HepG2 (cell line): ENCODE results near the gene STOML1. TPM values are rescaled to one million over a fixed set of nuclear protein-coding genes. Genes with fewer than 3 reads are reported as not detected.

Experiments used
- ATAC-seq: fragments of 200-7000 bp; cut with Tn5 transposase; 3 replicates; pipeline ENCODE4 v1.9.1; 2020; ENCODE audit warnings: mild to moderate bottlenecking, moderate library complexity
- BruUV-seq: library from RNA; stranded (reverse); fragments of 400-500 nt; replicated peaks from 2 replicates; lab custom pipeline; 2021; lab: Mats Ljungman, UMichigan
- CTCF ChIA-PET: fragments of 300-600 bp; formaldehyde crosslinking; extraction: SDS; loops from one replicate; lab custom pipeline; 2021; ENCODE audit warnings: low total read pairs, inconsistent platforms, low intra/inter-chr PET ratio; lab: Yijun Ruan, JAX
- POLR2A ChIA-PET: fragments of 350-600 bp; sonication (Branson Sonifier 250); formaldehyde crosslinking; loops from one replicate; lab custom pipeline; 2020; ENCODE audit warnings: antibody characterized with exemption, inconsistent platforms; lab: Yijun Ruan, JAX
- DNase-seq: peaks from one replicate; pipeline ENCODE4 v3.0.0-alpha.2; 2015; ENCODE audit warnings: low spot score
- FAIRE-seq: peaks from 3 replicates; lab custom pipeline; 2011; peaks lifted over from hg19 to GRCh38; lab: Jason Lieb, UNC
- H2AFZ ChIP-seq: one replicate; pipeline ENCODE4 v1.6.1; 2011; ENCODE audit warnings: low read length, inconsistent platforms
- H3K27ac ChIP-seq: fragments of 300-600 bp; 3 replicates; pipeline ENCODE4 v1.8.0; 2011; ENCODE audit warnings: mixed run types, mild to moderate bottlenecking, mixed read lengths, low read length, inconsistent platforms; ENCODE audit not compliant: insufficient read depth; ENCODE audit errors: extremely low read length
- H3K27me3 ChIP-seq, 2 experiments: fragments of 200-600 bp in 1 of 2; 2 replicates in 1 of 2; 3 replicates in 1 of 2; pipeline versions ENCODE4 v1.6.0 to v1.8.0; 2011; ENCODE audit warnings: low read length in 2 of 2, mild to moderate bottlenecking in 2 of 2, moderate library complexity in 2 of 2, inconsistent platforms in 1 of 2; ENCODE audit not compliant: insufficient read depth in 2 of 2, control insufficient read depth in 1 of 2
- H3K36me3 ChIP-seq, 2 experiments: fragments of 200-600 bp in 1 of 2; replicated peaks in 1 of 2; 2 replicates in 1 of 2; 3 replicates in 1 of 2; pipeline versions ENCODE4 v1.5.1 to v1.8.0; 2011; ENCODE audit warnings: low read length in 2 of 2, inconsistent platforms in 1 of 2; ENCODE audit not compliant: insufficient read depth in 2 of 2, control insufficient read depth in 1 of 2
- H3K4me1 ChIP-seq: 2 replicates; pipeline ENCODE4 v1.5.1; 2012; ENCODE audit warnings: low read length, inconsistent platforms; ENCODE audit not compliant: insufficient read depth
- H3K4me2 ChIP-seq: 2 replicates; pipeline ENCODE4 v1.6.0; 2011; ENCODE audit warnings: low read depth, low read length, inconsistent platforms
- H3K4me3 ChIP-seq, 3 experiments: fragments of 200-600 bp in 1 of 3; sonication (generic), shearing (Covaris generic) in 1 of 3; replicated peaks in 1 of 3; 2 replicates each; pipeline ENCODE4 v1.5.1; 2011 to 2016; ENCODE audit warnings: low read length in 3 of 3, inconsistent platforms in 2 of 3, low read depth in 2 of 3, mild to moderate bottlenecking in 2 of 3, control low read depth in 1 of 3, mixed read lengths in 1 of 3; ENCODE audit not compliant: insufficient read depth in 1 of 3
- H3K79me2 ChIP-seq: one replicate; pipeline ENCODE4 v1.6.1; 2011; ENCODE audit warnings: low read length, inconsistent platforms; ENCODE audit not compliant: insufficient read depth
- H3K9ac ChIP-seq: 2 replicates; pipeline ENCODE4 v1.6.0; 2011; ENCODE audit warnings: mild to moderate bottlenecking, low read depth, low read length, inconsistent platforms; ENCODE audit not compliant: insufficient read depth
- H3K9me3 ChIP-seq: 2 replicates; pipeline ENCODE4 v1.5.1; 2012; ENCODE audit warnings: mild to moderate bottlenecking, low read length
- H4K20me1 ChIP-seq: 2 replicates; pipeline ENCODE4 v1.6.0; 2011; ENCODE audit warnings: inconsistent platforms, mild to moderate bottlenecking, low read length, moderate library complexity; ENCODE audit not compliant: insufficient read depth
- FOXK1 ChIP-seq: sonication (generic); formaldehyde crosslinking; IDR thresholded peaks from 2 replicates; pipeline ENCODE4 v1.4.0; 2020; ENCODE audit warnings: low read depth, missing genetic modification reagents, borderline replicate concordance
- MIER3 ChIP-seq: IDR thresholded peaks from 2 replicates; pipeline ENCODE4 v1.6.1; 2016; ENCODE audit warnings: missing compliant biosample characterization, borderline replicate concordance
- PHF5A ChIP-seq: IDR thresholded peaks from one replicate; pipeline ENCODE4 v1.6.1; 2018; ENCODE audit warnings: low read depth, missing genetic modification reagents; ENCODE audit not compliant: unreplicated experiment
- PPARG ChIP-seq: conservative IDR thresholded peaks from 2 replicates; pipeline ENCODE4 v1.6.1; 2016; ENCODE audit warnings: missing biosample characterization, missing genetic modification reagents
- TEAD3 ChIP-seq: optimal IDR thresholded peaks from 2 replicates; pipeline ENCODE3; 2016; ENCODE audit warnings: borderline replicate concordance
- XBP1 ChIP-seq: sonication (generic); formaldehyde crosslinking; IDR thresholded peaks from 2 replicates; pipeline ENCODE4 v1.5.0; 2020; ENCODE audit warnings: missing genetic modification reagents
- ZC3H13 ChIP-seq: sonication (generic); formaldehyde crosslinking; IDR thresholded peaks from 2 replicates; pipeline ENCODE4 v1.8.1; 2023; ENCODE audit warnings: mild to moderate bottlenecking, missing genetic modification reagents, moderate library complexity
- ZKSCAN5 ChIP-seq: sonication (generic); formaldehyde crosslinking; IDR thresholded peaks from 2 replicates; pipeline ENCODE4 v1.5.1; 2020; ENCODE audit warnings: mild to moderate bottlenecking, missing genetic modification reagents
- ZNF354B ChIP-seq: sonication (generic); formaldehyde crosslinking; IDR thresholded peaks from 2 replicates; pipeline ENCODE4 v1.8.0; 2022; ENCODE audit warnings: mild to moderate bottlenecking, missing genetic modification reagents
- ZNF556 ChIP-seq: sonication (generic); formaldehyde crosslinking; IDR thresholded peaks from 2 replicates; pipeline ENCODE4 v1.4.0; 2020; ENCODE audit warnings: mild to moderate bottlenecking, missing genetic modification reagents, borderline replicate concordance
- ZNF570 ChIP-seq: sonication (generic); formaldehyde crosslinking; IDR thresholded peaks from 2 replicates; pipeline ENCODE4 v1.4.0; 2020; ENCODE audit warnings: mild to moderate bottlenecking, missing genetic modification reagents, borderline replicate concordance
- WGBS: methylation state at CpG from one replicate; pipeline ENCODE4 v1.1.6; 2017; ENCODE audit warnings: low lambda C conversion rate; 5-methylcytosine and 5-hydroxymethylcytosine counted together
- in situ Hi-C: cut with HindIII; loops from 2 replicates; pipeline ENCODE4 v1.10.0; 2017; ENCODE audit warnings: low pct_unique_long_range_greater_than_20kb; ENCODE audit not compliant: extremely low pct_ligation_motif_present
- intact Hi-C: fragments of 100-400 bp; cut with micrococcal nuclease; formaldehyde crosslinking; loops from one replicate; pipeline ENCODE4 v1.10.0; 2022; ENCODE audit not compliant: unreplicated experiment
- polyA plus RNA-seq, 8 experiments: library from polyadenylated mRNA; depleted of rRNA in 3 of 8; stranded (reverse) in 7 of 8; unstranded in 1 of 8; fragments of >200 nt; fragmentation: Illumina TruSeq in 4 of 8; extraction: Trizol in 4 of 8; gene quantifications; 2 replicates each; pipeline versions ENCODE4 v1.2.1 to v1.2.3, GENCODE V29; 2011 to 2016; ENCODE audit warnings: low read depth in 4 of 8, missing spikeins in 1 of 8, mixed read lengths in 1 of 8; ENCODE audit not compliant: insufficient read depth in 1 of 8
- total RNA-seq, 5 experiments: library from RNA; depleted of rRNA; stranded (reverse); fragments of >200 nt; fragmentation: Illumina TruSeq; extraction: Trizol; gene quantifications; 2 replicates each; pipeline ENCODE4 v1.2.3, GENCODE V29; 2016; ENCODE audit warnings: low read depth in 1 of 5
- TF ChIP-seq, protein P1 (sequence below), 2 experiments: sonication (generic) in 1 of 2; formaldehyde crosslinking in 1 of 2; IDR thresholded peaks; 2 replicates each; pipeline versions ENCODE4 v1.4.0 to v1.6.1; 2018 to 2020; ENCODE audit warnings: missing genetic modification reagents in 2 of 2, borderline replicate concordance in 1 of 2, low read depth in 1 of 2, mild to moderate bottlenecking in 1 of 2, missing biosample characterization in 1 of 2
- TF ChIP-seq, protein P2 (sequence below): sonication (generic); formaldehyde crosslinking; IDR thresholded peaks from 2 replicates; pipeline ENCODE4 v1.4.0; 2020; ENCODE audit warnings: missing genetic modification reagents
- TF ChIP-seq, protein P3 (sequence below): sonication (generic); formaldehyde crosslinking; IDR thresholded peaks from 2 replicates; pipeline ENCODE4 v1.5.1; 2020; ENCODE audit warnings: mild to moderate bottlenecking, missing genetic modification reagents, moderate library complexity

The STOML1 gene
- total and polyA plus RNA-seq, 2 of the 13 experiments (the other 11 are each of a cell fraction or from before 2014, with no cell fraction given), result 3.5 to 3.7 TPM

DNA sequence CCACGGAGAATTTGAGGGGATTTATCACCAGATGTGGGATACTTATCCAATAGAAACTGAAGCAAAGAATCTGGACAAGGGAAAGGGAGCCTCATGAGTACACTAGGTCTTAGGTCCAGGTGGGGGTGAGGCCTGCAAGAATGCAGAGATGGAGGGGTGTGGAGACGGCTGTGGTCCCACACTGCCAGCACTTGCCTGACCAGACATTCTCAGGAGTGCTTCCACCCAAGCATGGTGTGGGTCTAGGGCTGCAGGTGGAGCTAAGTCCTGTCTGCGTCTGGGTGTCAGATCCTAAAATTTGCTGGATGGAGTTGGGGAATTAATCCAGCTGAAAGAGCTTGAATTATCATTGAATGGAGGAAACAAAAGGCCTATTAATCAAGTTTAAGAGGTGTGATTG is 16.8 kb upstream of the STOML1 start (continued):
- TF ChIP-seq, protein P1, sequence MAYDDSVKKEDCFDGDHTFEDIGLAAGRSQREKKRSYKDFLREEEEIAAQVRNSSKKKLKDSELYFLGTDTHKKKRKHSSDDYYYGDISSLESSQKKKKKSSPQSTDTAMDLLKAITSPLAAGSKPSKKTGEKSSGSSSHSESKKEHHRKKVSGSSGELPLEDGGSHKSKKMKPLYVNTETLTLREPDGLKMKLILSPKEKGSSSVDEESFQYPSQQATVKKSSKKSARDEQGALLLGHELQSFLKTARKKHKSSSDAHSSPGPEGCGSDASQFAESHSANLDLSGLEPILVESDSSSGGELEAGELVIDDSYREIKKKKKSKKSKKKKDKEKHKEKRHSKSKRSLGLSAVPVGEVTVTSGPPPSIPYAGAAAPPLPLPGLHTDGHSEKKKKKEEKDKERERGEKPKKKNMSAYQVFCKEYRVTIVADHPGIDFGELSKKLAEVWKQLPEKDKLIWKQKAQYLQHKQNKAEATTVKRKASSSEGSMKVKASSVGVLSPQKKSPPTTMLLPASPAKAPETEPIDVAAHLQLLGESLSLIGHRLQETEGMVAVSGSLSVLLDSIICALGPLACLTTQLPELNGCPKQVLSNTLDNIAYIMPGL (CRISPR knock-in tag; IDR thresholded peaks at IDR 0.05; ENCODE audit: borderline replicate concordance in 1 of 2, low read depth in 1 of 2), result no peak
- TF ChIP-seq XBP1 (CRISPR knock-in tag), result no peak

DNA sequence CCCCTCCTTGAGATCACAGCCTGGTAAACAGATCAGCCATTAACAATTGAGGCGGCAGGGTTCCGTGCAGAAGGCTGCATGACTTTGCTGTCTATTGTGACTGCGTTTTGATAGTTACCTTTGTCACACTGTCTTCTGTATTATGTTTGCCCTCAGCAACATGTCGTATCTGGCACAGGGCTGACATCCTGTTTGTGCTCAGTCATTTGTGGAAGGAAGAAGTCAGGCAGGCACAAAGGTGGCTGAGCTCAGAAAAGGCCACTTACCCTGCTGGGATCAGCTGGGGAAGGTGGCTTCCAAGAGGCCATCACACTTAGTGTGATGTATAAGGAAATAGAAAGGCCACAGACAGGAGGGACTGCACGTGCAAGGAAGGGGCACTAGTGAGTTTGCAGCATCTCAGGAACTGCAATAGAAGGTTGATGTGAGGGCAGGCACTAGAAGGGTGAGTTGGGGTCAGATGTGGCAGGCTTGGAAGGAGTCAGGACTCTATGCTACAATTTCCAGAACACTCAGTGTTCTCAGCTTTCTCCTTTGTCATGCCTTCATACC is 15.8 kb upstream of the STOML1 start:
- no peaks in the 10 kb centered on the region for H3K79me2 ChIP-seq
- in situ Hi-C loops, result no loop called here
- no peaks in the 10 kb centered on the region for H3K9me3 ChIP-seq
- intact Hi-C loops, result no loop called here
- no peak overlapping the region for H3K4me2 ChIP-seq
- H4K20me1 ChIP-seq, result no peaks in the 10 kb centered on the region
- H3K27ac ChIP-seq, result no peak overlapping the region
- no peak overlapping the region for H3K9ac ChIP-seq
- H3K27me3 ChIP-seq, result no peaks in the 10 kb centered on the region
- H3K4me1 ChIP-seq, result peaks cover 16% of the 10 kb centered on the region
- DNase-seq (no peak), ATAC-seq (no peak), FAIRE-seq (no peak)
- no peak overlapping the region for H3K4me3 ChIP-seq
- ChIA-PET POLR2A (no interaction called here), CTCF (no interaction called here)
- H2AFZ ChIP-seq, result no peak overlapping the region
- WGBS, result 91% methylated on average over 5 of the region's 5 CpGs
- no TSS peak for BruUV-seq
- peaks cover 0 to 22% of the 10 kb centered on the region in 2 experiments; a peak in 2 of 5 replicates for H3K36me3 ChIP-seq
- TF ChIP-seq, protein P2, sequence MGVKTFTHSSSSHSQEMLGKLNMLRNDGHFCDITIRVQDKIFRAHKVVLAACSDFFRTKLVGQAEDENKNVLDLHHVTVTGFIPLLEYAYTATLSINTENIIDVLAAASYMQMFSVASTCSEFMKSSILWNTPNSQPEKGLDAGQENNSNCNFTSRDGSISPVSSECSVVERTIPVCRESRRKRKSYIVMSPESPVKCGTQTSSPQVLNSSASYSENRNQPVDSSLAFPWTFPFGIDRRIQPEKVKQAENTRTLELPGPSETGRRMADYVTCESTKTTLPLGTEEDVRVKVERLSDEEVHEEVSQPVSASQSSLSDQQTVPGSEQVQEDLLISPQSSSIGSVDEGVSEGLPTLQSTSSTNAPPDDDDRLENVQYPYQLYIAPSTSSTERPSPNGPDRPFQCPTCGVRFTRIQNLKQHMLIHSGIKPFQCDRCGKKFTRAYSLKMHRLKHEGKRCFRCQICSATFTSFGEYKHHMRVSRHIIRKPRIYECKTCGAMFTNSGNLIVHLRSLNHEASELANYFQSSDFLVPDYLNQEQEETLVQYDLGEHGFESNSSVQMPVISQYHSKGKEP (CRISPR knock-in tag), result no peak
- TF ChIP-seq ZNF556 (CRISPR knock-in tag) (no peak), ZNF354B (no peak), MIER3 (CRISPR knock-in tag) (no peak), ZNF570 (CRISPR knock-in tag) (no peak), ZKSCAN5 (CRISPR knock-in tag) (no peak), ZC3H13 (CRISPR knock-in tag) (no peak), PHF5A (CRISPR knock-in tag) (no peak), FOXK1 (no peak), TEAD3 (CRISPR knock-in tag) (no peak), PPARG (CRISPR knock-in tag) (no peak)
- TF ChIP-seq, protein P3, sequence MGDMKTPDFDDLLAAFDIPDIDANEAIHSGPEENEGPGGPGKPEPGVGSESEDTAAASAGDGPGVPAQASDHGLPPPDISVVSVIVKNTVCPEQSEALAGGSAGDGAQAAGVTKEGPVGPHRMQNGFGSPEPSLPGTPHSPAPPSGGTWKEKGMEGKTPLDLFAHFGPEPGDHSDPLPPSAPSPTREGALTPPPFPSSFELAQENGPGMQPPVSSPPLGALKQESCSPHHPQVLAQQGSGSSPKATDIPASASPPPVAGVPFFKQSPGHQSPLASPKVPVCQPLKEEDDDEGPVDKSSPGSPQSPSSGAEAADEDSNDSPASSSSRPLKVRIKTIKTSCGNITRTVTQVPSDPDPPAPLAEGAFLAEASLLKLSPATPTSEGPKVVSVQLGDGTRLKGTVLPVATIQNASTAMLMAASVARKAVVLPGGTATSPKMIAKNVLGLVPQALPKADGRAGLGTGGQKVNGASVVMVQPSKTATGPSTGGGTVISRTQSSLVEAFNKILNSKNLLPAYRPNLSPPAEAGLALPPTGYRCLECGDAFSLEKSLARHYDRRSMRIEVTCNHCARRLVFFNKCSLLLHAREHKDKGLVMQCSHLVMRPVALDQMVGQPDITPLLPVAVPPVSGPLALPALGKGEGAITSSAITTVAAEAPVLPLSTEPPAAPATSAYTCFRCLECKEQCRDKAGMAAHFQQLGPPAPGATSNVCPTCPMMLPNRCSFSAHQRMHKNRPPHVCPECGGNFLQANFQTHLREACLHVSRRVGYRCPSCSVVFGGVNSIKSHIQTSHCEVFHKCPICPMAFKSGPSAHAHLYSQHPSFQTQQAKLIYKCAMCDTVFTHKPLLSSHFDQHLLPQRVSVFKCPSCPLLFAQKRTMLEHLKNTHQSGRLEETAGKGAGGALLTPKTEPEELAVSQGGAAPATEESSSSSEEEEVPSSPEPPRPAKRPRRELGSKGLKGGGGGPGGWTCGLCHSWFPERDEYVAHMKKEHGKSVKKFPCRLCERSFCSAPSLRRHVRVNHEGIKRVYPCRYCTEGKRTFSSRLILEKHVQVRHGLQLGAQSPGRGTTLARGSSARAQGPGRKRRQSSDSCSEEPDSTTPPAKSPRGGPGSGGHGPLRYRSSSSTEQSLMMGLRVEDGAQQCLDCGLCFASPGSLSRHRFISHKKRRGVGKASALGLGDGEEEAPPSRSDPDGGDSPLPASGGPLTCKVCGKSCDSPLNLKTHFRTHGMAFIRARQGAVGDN (CRISPR knock-in tag), result no peak
